PC-9 (cell line): ENCODE data around the gene AFG3L2.

Source experiments
- CTCF ChIP-seq: fragments of 200-600 bp; sonication (generic); conservative IDR thresholded peaks from 2 replicates; pipeline ENCODE4 v1.6.1; 2017; ENCODE audit warnings: mixed run types, antibody characterized with exemption, mild to moderate bottlenecking, moderate library complexity
- EZH2 ChIP-seq: fragments of 200-600 bp; sonication (generic); IDR thresholded peaks from 2 replicates; pipeline ENCODE4 v1.8.0; 2017; ENCODE audit warnings: antibody characterized with exemption, low read depth

DNA sequence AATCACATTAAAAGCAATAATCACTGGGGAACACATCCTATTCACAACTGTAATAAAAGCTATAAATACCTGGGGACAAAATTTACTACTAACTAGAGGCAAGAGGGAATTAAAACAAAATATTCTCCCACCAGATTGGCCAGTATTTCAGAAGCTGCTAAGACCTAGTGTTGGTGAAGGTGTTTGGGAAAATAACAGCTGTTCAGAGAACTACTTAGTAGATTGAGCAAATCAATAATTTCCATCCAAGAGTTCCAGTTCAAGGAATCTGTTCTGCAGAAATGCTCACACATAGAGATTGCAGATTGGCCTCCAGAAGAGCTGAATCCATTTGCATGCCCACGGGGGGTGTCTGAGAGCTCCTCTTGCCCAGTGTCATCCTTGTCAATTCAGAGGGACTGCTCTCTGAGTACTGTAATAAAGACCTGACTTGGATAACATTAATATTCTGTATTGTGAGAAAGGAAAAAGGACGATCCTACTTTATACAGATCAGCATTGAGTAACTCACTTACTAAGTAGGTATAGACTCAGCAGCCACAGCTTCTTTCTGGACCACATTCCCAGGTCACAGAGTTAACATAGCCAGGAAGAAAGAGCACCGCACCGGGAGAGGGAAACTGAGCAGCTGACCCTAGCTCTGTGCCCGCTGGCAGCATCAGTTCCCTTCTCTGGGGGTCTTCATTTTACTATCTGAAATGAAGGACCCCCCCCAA is 63.3 kb downstream of the AFG3L2 start:
- TF ChIP-seq EZH2 = no peak
- TF ChIP-seq CTCF = no peak
